HCT116 (cell line): ENCODE results near the gene BMF. TPM values are rescaled to one million over a fixed set of nuclear protein-coding genes. Genes with fewer than 3 reads are reported as not detected.

Experiments used
- ATAC-seq: fragments of 200-7000 bp; cut with Tn5 transposase; 2 replicates; pipeline ENCODE4 v1.9.1; 2020; ENCODE audit warnings: mild to moderate bottlenecking, moderate library complexity
- BruUV-seq: library from RNA; stranded (reverse); fragments of 400-500 nt; replicated peaks from 2 replicates; lab custom pipeline; 2021; lab: Mats Ljungman, UMichigan
- CTCF ChIA-PET: fragments of 300-600 bp; sonication (Branson Sonifier 250); formaldehyde crosslinking; loops from one replicate; lab custom pipeline; 2021; ENCODE audit warnings: antibody characterized with exemption; lab: Charles Lee
- POLR2A ChIA-PET: fragments of 300-600, 350-600 bp; sonication (Branson Sonifier 250); formaldehyde crosslinking; loops from one replicate; lab custom pipeline; 2021; ENCODE audit warnings: antibody characterized with exemption; lab: Charles Lee
- RAD21 ChIA-PET, 2 experiments: fragments of 300-600 bp; sonication (Branson Sonifier 250); formaldehyde crosslinking; loops; one replicate each; lab custom pipeline; 2023; ENCODE audit warnings: low total read pairs in 2 of 2; ENCODE audit not compliant: uncharacterized antibody in 2 of 2, unreplicated experiment in 2 of 2, low non-redundant PET in 1 of 2; lab: Charles Lee
- DNase-seq: peaks from one replicate; pipeline ENCODE4 v3.0.0-alpha.2; 2010; ENCODE audit warnings: low read depth, low spot score
- H2AFZ ChIP-seq: fragments of 200-600 bp; shearing (Covaris generic), sonication (generic); 2 replicates; pipeline ENCODE4 v1.6.1; 2017; ENCODE audit warnings: low read depth, mixed run types, mixed read lengths, antibody characterized with exemption, low read length; ENCODE audit not compliant: poor library complexity, severe bottlenecking
- H3K27ac ChIP-seq: 2 replicates; pipeline ENCODE4 v1.5.1; 2012; ENCODE audit warnings: low read depth, low read length
- H3K27me3 ChIP-seq: fragments of 200-600 bp; sonication (generic); 2 replicates; pipeline ENCODE4 v1.6.1; 2016; ENCODE audit warnings: mixed run types, low read length, mixed read lengths; ENCODE audit not compliant: insufficient read depth
- H3K36me3 ChIP-seq, 2 experiments: fragments of 200-500 bp in 1 of 2; fragments of 200-600 bp in 1 of 2; sonication (Bioruptor generic) in 1 of 2; sonication (generic) in 1 of 2; 2 replicates each; pipeline versions ENCODE4 v1.5.1 to v1.6.1; 2014 to 2016; ENCODE audit warnings: low read length in 2 of 2, inconsistent platforms in 1 of 2, mixed read lengths in 1 of 2, mixed run types in 1 of 2; ENCODE audit not compliant: insufficient read depth in 2 of 2, control insufficient read depth in 1 of 2
- H3K4me1 ChIP-seq, 2 experiments: fragments of 200-600 bp in 1 of 2; sonication (generic) in 1 of 2; 2 replicates each; pipeline versions ENCODE4 v1.5.1 to v1.6.1; 2012 to 2017; ENCODE audit warnings: low read length in 2 of 2, inconsistent platforms in 1 of 2, mild to moderate bottlenecking in 1 of 2, mixed read lengths in 1 of 2, mixed run types in 1 of 2, moderate library complexity in 1 of 2; ENCODE audit not compliant: insufficient read depth in 2 of 2, control insufficient read depth in 1 of 2
- H3K4me2 ChIP-seq: fragments of 200-600 bp; sonication (generic); 2 replicates; pipeline ENCODE4 v1.6.1; 2017; ENCODE audit warnings: mixed run types, low read length, mixed read lengths
- H3K4me3 ChIP-seq, 2 experiments: fragments of 200-600 bp in 1 of 2; sonication (generic) in 1 of 2; replicated peaks in 1 of 2; 2 replicates each; pipeline ENCODE4 v1.5.1; 2011 to 2016; ENCODE audit warnings: low read length in 2 of 2, control low read depth in 1 of 2, low read depth in 1 of 2, mild to moderate bottlenecking in 1 of 2, mixed read lengths in 1 of 2, mixed run types in 1 of 2
- H3K79me2 ChIP-seq: fragments of 200-600 bp; sonication (generic); 2 replicates; pipeline ENCODE4 v1.6.1; 2017; ENCODE audit warnings: mild to moderate bottlenecking, mixed run types, low read length, moderate library complexity, mixed read lengths; ENCODE audit not compliant: insufficient read depth
- H3K9ac ChIP-seq: fragments of 200-600 bp; sonication (generic); 2 replicates; pipeline ENCODE4 v1.6.1; 2016; ENCODE audit warnings: low read length, mixed read lengths
- H3K9me2 ChIP-seq: fragments of 200-600 bp; sonication (generic), shearing (Covaris generic); 2 replicates; pipeline ENCODE4 v1.6.1; 2017; ENCODE audit warnings: mixed run types, mild to moderate bottlenecking, moderate library complexity; ENCODE audit not compliant: insufficient read depth
- H3K9me3 ChIP-seq, 2 experiments: fragments of 200-500 bp in 1 of 2; fragments of 200-600 bp in 1 of 2; sonication (Bioruptor generic) in 1 of 2; sonication (generic) in 1 of 2; 2 replicates each; pipeline ENCODE4 v1.6.1; 2014 to 2017; ENCODE audit warnings: low read length in 2 of 2, mixed read lengths in 2 of 2, inconsistent platforms in 1 of 2, low read depth in 1 of 2, mild to moderate bottlenecking in 1 of 2, mixed run types in 1 of 2, moderate library complexity in 1 of 2; ENCODE audit not compliant: control insufficient read depth in 1 of 2, insufficient read depth in 1 of 2
- H4K20me1 ChIP-seq: fragments of 200-600 bp; sonication (generic), shearing (Covaris generic); 2 replicates; pipeline ENCODE4 v1.6.1; 2017; ENCODE audit warnings: mixed run types, mild to moderate bottlenecking, moderate library complexity; ENCODE audit not compliant: insufficient read depth
- ATF3 ChIP-seq: IDR thresholded peaks from 2 replicates; pipeline ENCODE4 v1.6.1; 2012
- CBX3 ChIP-seq: IDR thresholded peaks from 2 replicates; pipeline ENCODE4 v1.6.1; 2012; ENCODE audit warnings: low read depth
- EGR1 ChIP-seq: IDR thresholded peaks from 2 replicates; pipeline ENCODE4 v1.6.1; 2012; ENCODE audit warnings: low read depth
- ELF1 ChIP-seq: IDR thresholded peaks from 2 replicates; pipeline ENCODE4 v1.6.1; 2012; ENCODE audit warnings: low read depth, borderline replicate concordance
- EZH2phosphoT487 ChIP-seq: fragments of 200-600 bp; IDR thresholded peaks from 2 replicates; pipeline ENCODE4 v1.6.1; 2018; ENCODE audit warnings: antibody characterized with exemption, borderline replicate concordance
- POLR2AphosphoS5 ChIP-seq: IDR thresholded peaks from 2 replicates; pipeline ENCODE4 v1.6.1; 2011; ENCODE audit warnings: mild to moderate bottlenecking, low read depth, low read length, moderate library complexity
- REST ChIP-seq: IDR thresholded peaks from 2 replicates; pipeline ENCODE4 v1.6.1; 2012; ENCODE audit warnings: low read depth
- TCF7L2 ChIP-seq: IDR thresholded peaks from 2 replicates; pipeline ENCODE4 v1.7.0; 2011; ENCODE audit warnings: borderline replicate concordance, inconsistent platforms; ENCODE audit not compliant: insufficient read depth, insufficient read length; ENCODE audit errors: extremely low read depth
- YY1 ChIP-seq: IDR thresholded peaks from 2 replicates; pipeline ENCODE4 v1.6.1; 2011; ENCODE audit warnings: low read length, low read depth, moderate library complexity, mild to moderate bottlenecking; ENCODE audit not compliant: insufficient replicate concordance; ENCODE audit errors: extremely low read depth
- intact Hi-C: fragments of 100-400 bp; cut with micrococcal nuclease; formaldehyde crosslinking; loops from 2 replicates; pipeline ENCODE4 v1.10.0; 2022
- total RNA-seq: library from RNA; stranded (reverse); gene quantifications from one replicate; pipeline ENCODE4 v1.2.1, GENCODE V29; 2021; ENCODE audit not compliant: unreplicated experiment

The BMF gene
- total RNA-seq, 1 experiment from 2014 or later, result 1.0 TPM

GRCh38 chr15:40125950-40126349 lies 17.3 kb upstream of the BMF start:
- TF ChIP-seq YY1 (no peak), EZH2phosphoT487 (no peak), EGR1 (no peak), POLR2AphosphoS5 (no peak), REST (no peak), ELF1 (no peak), ATF3 (no peak), TCF7L2 (no peak), CBX3 (no peak)
- ChIA-PET POLR2A (no interaction called here), RAD21 (no interaction called here), CTCF (no interaction called here)
- Histone ChIP-seq H3K27me3 (no peaks in the 10 kb centered on the region), H3K27ac (no peak overlapping the region), H2AFZ (no peak overlapping the region), H3K36me3 (no peaks in the 10 kb centered on the region), H3K9me3 (no peaks in the 10 kb centered on the region), H3K4me3 (no peak overlapping the region), H3K79me2 (no peaks in the 10 kb centered on the region), H3K4me2 (no peak overlapping the region), H3K9me2 (no peaks in the 10 kb centered on the region), H3K9ac (no peak overlapping the region), H3K4me1 (peaks cover 7 to 13% of the 10 kb centered on the region in 2 experiments), H4K20me1 (no peaks in the 10 kb centered on the region)
- DNase-seq, result no peak
- intact Hi-C loops, result loop anchor here (2.0 kb wide), 1 partner anchor 29 kb away; no protein-coding TSS in a partner anchor
- ATAC-seq, result no peak
- BruUV-seq, result no TSS peak
